NB4 (cell line): Measurements from ENCODE around the gene RERE.

Experiments used
- CTCF ChIP-seq: IDR thresholded peaks from one replicate; pipeline ENCODE4 v1.5.1; 2012; ENCODE audit warnings: low read depth, low read length
- MAX ChIP-seq: IDR thresholded peaks from 2 replicates; pipeline ENCODE4 v1.6.1; 2011; ENCODE audit warnings: low read depth, low read length
- MYC ChIP-seq: IDR thresholded peaks from 2 replicates; pipeline ENCODE4 v1.6.1; 2011; ENCODE audit warnings: low read depth, low read length
- POLR2A ChIP-seq: IDR thresholded peaks from 2 replicates; pipeline ENCODE4 v1.6.1; 2011; ENCODE audit warnings: mild to moderate bottlenecking; ENCODE audit not compliant: insufficient read length; ENCODE audit errors: extremely low read depth

- TF ChIP-seq POLR2A, result no peak
- no peak for TF ChIP-seq CTCF
- TF ChIP-seq MAX, result peak; percentile 24; the same call in 1 of the 2 replicates
- no peak for TF ChIP-seq MYC
Observed at GRCh38 chr1:8382051-8382505, 435.4 kb downstream of the RERE start.
